CD8-positive, alpha-beta memory T cell (primary cell): ENCODE results near the gene DTX3L. TPM values are rescaled to one million over a fixed set of nuclear protein-coding genes. Genes with fewer than 3 reads are reported as not detected.
"Not testable (repeated sequence)": the region's sequence is repeated elsewhere in the genome, so short reads cannot be mapped to it uniquely, and the experiment has no call there.

Source experiments
- CTCF ChIA-PET: fragments of 350-600 bp; sonication (Branson Sonifier 250); formaldehyde crosslinking; loops from one replicate; lab custom pipeline; 2021; ENCODE audit warnings: antibody characterized with exemption; lab: Charles Lee
- POLR2A ChIA-PET: fragments of 350-600 bp; sonication (Branson Sonifier 250); formaldehyde crosslinking; loops from one replicate; lab custom pipeline; 2021; ENCODE audit warnings: antibody characterized with exemption; lab: Charles Lee
- DNase-seq, 5 donors: peaks; one replicate each; pipeline versions ENCODE4 v3.0.0 to v3.0.0-alpha.2; 2020 to 2022; ENCODE audit warnings: mixed read lengths in 1 of 5
- H3K27ac ChIP-seq: one replicate; pipeline ENCODE4 v1.7.0; 2013; ENCODE audit warnings: low read depth, mild to moderate bottlenecking, low read length, moderate library complexity
- H3K27me3 ChIP-seq: 2 replicates; pipeline ENCODE4 v1.7.0; 2013; ENCODE audit warnings: low read length, mild to moderate bottlenecking; ENCODE audit not compliant: insufficient read depth, poor library complexity, severe bottlenecking
- H3K36me3 ChIP-seq: 2 replicates; pipeline ENCODE4 v1.7.0; 2013; ENCODE audit warnings: mild to moderate bottlenecking, low read length, moderate library complexity; ENCODE audit not compliant: insufficient read depth
- H3K4me1 ChIP-seq: 2 replicates; pipeline ENCODE4 v1.7.0; 2013; ENCODE audit warnings: mild to moderate bottlenecking, low read length, moderate library complexity; ENCODE audit not compliant: insufficient read depth
- H3K4me3 ChIP-seq: 2 replicates; pipeline ENCODE4 v1.7.0; 2013; ENCODE audit warnings: mild to moderate bottlenecking, low read length
- H3K9me3 ChIP-seq: 2 replicates; pipeline ENCODE4 v1.7.0; 2013; ENCODE audit warnings: mild to moderate bottlenecking, low read length
- H3K27ac Mint-ChIP-seq, 8 donors: one replicate each; pipeline ENCODE4 v1.8.0; 2020 to 2021; ENCODE audit warnings: mixed read lengths in 8 of 8, mild to moderate bottlenecking in 6 of 8, inconsistent platforms in 3 of 8, moderate library complexity in 3 of 8
- H3K27me3 Mint-ChIP-seq, 2 donors: one replicate each; pipeline ENCODE4 v1.8.0; 2020 to 2021; ENCODE audit warnings: mixed read lengths in 2 of 2, mild to moderate bottlenecking in 1 of 2, moderate library complexity in 1 of 2
- H3K36me3 Mint-ChIP-seq, 3 donors: one replicate each; pipeline ENCODE4 v1.8.0; 2020 to 2021; ENCODE audit warnings: mixed read lengths in 3 of 3, inconsistent platforms in 1 of 3, mild to moderate bottlenecking in 1 of 3
- H3K4me1 Mint-ChIP-seq, 3 donors: one replicate each; pipeline ENCODE4 v1.8.0; 2020 to 2021; ENCODE audit warnings: mixed read lengths in 3 of 3, inconsistent platforms in 1 of 3, mild to moderate bottlenecking in 1 of 3
- H3K4me3 Mint-ChIP-seq, 7 donors: one replicate each; pipeline ENCODE4 v1.8.0; 2020 to 2021; ENCODE audit warnings: mixed read lengths in 7 of 7, mild to moderate bottlenecking in 6 of 7, moderate library complexity in 4 of 7, inconsistent platforms in 2 of 7
- H3K9me3 Mint-ChIP-seq, 5 donors: one replicate each; pipeline ENCODE4 v1.8.0; 2020 to 2022; ENCODE audit warnings: mixed read lengths in 5 of 5, mild to moderate bottlenecking in 3 of 5, moderate library complexity in 2 of 5, inconsistent platforms in 1 of 5
- polyA plus RNA-seq: library from polyadenylated mRNA; unstranded; fragments of 300-500 nt; fragmentation: Illumina TruSeq; gene quantifications from one replicate; pipeline ENCODE4 v1.2.3, GENCODE V29; 2021
- total RNA-seq, 2 experiments: library from RNA; stranded (reverse); gene quantifications; one replicate each; pipeline ENCODE4 v1.2.3, GENCODE V29; 2021

The DTX3L gene
- total and polyA plus RNA-seq, 3 experiments from 2014 or later, result 22.9 to 31.2 (median 24.3) TPM

DNA sequence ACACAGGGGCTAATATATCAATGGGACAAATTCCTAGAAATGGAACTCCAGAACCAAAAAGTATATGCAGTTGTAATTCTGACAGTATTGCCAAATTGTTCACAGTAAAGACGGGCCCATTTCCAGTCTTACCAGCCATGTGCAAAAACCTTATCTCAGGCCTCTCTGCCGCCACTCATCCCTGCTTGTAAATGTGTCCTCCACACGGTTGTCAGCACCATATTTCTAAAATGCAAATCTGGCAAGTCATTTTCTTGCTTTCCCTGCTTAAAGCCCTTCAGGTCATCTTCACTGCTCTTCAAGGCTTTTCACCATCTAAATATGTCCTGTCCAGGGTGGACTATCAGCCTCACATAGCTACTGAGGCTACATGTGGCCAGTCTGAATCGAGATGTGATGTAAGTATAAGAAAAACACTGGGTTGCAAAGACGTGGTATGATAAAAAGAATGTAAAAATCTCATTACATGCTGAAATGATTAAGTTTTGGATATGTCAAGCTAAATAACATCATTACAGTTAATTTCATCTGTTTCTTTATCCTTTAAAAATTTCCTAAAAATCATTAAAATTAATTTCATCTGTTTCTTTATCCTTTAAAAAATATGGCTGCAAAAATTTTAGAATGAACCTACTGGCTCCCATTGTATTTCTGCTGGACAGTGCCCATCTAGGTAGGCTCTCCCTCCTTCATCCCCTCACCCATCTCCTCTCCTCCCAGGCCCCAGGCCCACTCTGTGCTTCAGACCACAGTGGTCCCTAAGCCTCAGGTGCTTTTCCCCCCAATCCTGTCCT is 1.0 kb upstream of the DTX3L start:
- no peaks in the 10 kb centered on the region for H3K9me3 Mint-ChIP-seq
- H3K4me3 ChIP-seq, result peak overlapping the region; percentile 86
- CTCF ChIA-PET, result interaction anchor here (1.2 to 10.7 kb wide), 2 partner anchors 16 to 116 kb away, joined by 3 to 137 read pairs; partner anchors contain the start of gene PARP14
- peaks cover 54% of the 10 kb centered on the region for H3K4me1 ChIP-seq
- H3K4me3 Mint-ChIP-seq, result peak overlapping the region; percentile 91 to 96 (median 94)
- H3K27ac Mint-ChIP-seq, result peak overlapping the region; percentile 88 to 99 (median 94)
- no peak for DNase-seq
- peak overlapping the region; percentile 86 for H3K27ac ChIP-seq
- H3K4me1 Mint-ChIP-seq, result peaks cover 59 to 73% (median 72%) of the 10 kb centered on the region in 3 donors
- H3K36me3 ChIP-seq, result peaks cover 17% of the 10 kb centered on the region
- H3K36me3 Mint-ChIP-seq, result peaks cover 5 to 50% (median 20%) of the 10 kb centered on the region in 3 donors
- no peaks in the 10 kb centered on the region for H3K9me3 ChIP-seq
- POLR2A ChIA-PET, result interaction anchor here (3.1 to 4.3 kb wide), 2 partner anchors 15 to 117 kb away, joined by 21 to 39 read pairs; partner anchors contain the start of genes PARP14 and PARP15
- no peaks in the 10 kb centered on the region for H3K27me3 ChIP-seq
- no peaks in the 10 kb centered on the region for H3K27me3 Mint-ChIP-seq

DNA sequence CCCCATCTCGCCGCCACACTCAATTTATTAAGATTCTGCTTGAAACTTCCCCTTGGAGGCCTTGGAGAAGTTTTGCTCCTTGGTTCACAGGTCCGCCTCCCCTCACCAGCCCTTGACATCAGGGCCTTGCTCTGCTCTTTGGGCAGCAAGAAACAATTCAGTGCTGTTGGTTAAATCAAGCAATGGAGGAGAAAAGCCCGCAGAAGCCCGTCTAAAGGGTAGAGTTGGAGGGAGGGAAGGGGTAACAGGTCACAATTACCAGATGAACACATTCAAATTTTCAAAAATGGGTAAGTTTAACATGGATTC is 467 bp upstream of the DTX3L start:
- no peak for DNase-seq
- Histone ChIP-seq H3K4me3 (peak overlapping the region; percentile 86), H3K27me3 (no peaks in the 10 kb centered on the region), H3K4me1 (peaks cover 58% of the 10 kb centered on the region), H3K27ac (peak overlapping the region; percentile 86), H3K36me3 (peaks cover 15% of the 10 kb centered on the region), H3K9me3 (no peaks in the 10 kb centered on the region)
- Mint-ChIP-seq H3K27ac (peak overlapping the region; percentile 88 to 99 (median 94)), H3K36me3 (peaks cover 4 to 52% (median 24%) of the 10 kb centered on the region in 3 donors), H3K9me3 (no peaks in the 10 kb centered on the region), H3K4me1 (peaks cover 63 to 78% (median 77%) of the 10 kb centered on the region in 3 donors), H3K27me3 (no peaks in the 10 kb centered on the region), H3K4me3 (peak overlapping the region; percentile 91 to 96 (median 94))
- CTCF ChIA-PET, result interaction anchor here (0.8 to 10.7 kb wide), 5 partner anchors 10 to 230 kb away, joined by 3 to 137 read pairs (median 3); partner anchors contain the start of genes HSPBAP1 and PARP14
- POLR2A ChIA-PET, result interaction anchor here (0.6 to 4.3 kb wide), 6 partner anchors 10 to 180 kb away, joined by 4 to 39 read pairs (median 8); partner anchors contain the start of genes FAM162A, KPNA1, MIX23 and PARP14

GRCh38 chr3:122568131-122568530 is 4.0 kb downstream of the DTX3L start:
- POLR2A ChIA-PET, result interaction anchor here (0.8 to 1.4 kb wide), 2 partner anchors 8 to 9 kb away, joined by 4 to 7 read pairs; partner anchors contain the start of gene PARP15
- H3K9me3 Mint-ChIP-seq, H3K27ac ChIP-seq, H3K9me3 ChIP-seq, H3K4me3 ChIP-seq, H3K27me3 Mint-ChIP-seq, CTCF ChIA-PET, DNase-seq, H3K27me3 ChIP-seq: not testable (repeated sequence)
- Mint-ChIP-seq H3K27ac (peak overlapping the region; percentile 30 to 88 (median 78)), H3K4me1 (peaks cover 64 to 73% (median 73%) of the 10 kb centered on the region in 3 donors), H3K4me3 (peak overlapping the region in 1 of 7 donors; percentile 39), H3K36me3 (peaks cover 10 to 78% (median 36%) of the 10 kb centered on the region in 3 donors)
- Histone ChIP-seq H3K4me1 (peaks cover 56% of the 10 kb centered on the region), H3K36me3 (peaks cover 12% of the 10 kb centered on the region)

GRCh38 chr3:122568755-122569154 is 4.6 kb downstream of the DTX3L start:
- peaks cover 56% of the 10 kb centered on the region for H3K4me1 ChIP-seq
- H3K27ac ChIP-seq, result no peak overlapping the region
- Mint-ChIP-seq H3K36me3 (peaks cover 10 to 78% (median 36%) of the 10 kb centered on the region in 3 donors), H3K27ac (peak overlapping the region in 7 of 8 donors; percentile 28 to 85 (median 73)), H3K4me3 (peak overlapping the region in 1 of 7 donors; percentile 39), H3K9me3 (no peaks in the 10 kb centered on the region), H3K27me3 (no peaks in the 10 kb centered on the region), H3K4me1 (peaks cover 64 to 73% (median 73%) of the 10 kb centered on the region in 3 donors)
- H3K27me3 ChIP-seq, result no peaks in the 10 kb centered on the region
- POLR2A ChIA-PET, result interaction anchor here (1.4 kb wide), 1 partner anchor 9 kb away, joined by 4 read pairs; the partner anchor contains the start of gene PARP15
- peaks cover 12% of the 10 kb centered on the region for H3K36me3 ChIP-seq
- H3K4me3 ChIP-seq, result no peak overlapping the region
- no peaks in the 10 kb centered on the region for H3K9me3 ChIP-seq
- DNase-seq, result no peak
- CTCF ChIA-PET, result no interaction called here

GRCh38 chr3:122572940-122573412 is 8.8 kb downstream of the DTX3L start:
- H3K36me3 ChIP-seq, result peaks cover 9% of the 10 kb centered on the region
- CTCF ChIA-PET, result interaction anchor here (3.1 kb wide), 1 partner anchor 8 kb away, joined by 9 read pairs; the partner anchor contains the start of genes DTX3L and PARP9

DNA sequence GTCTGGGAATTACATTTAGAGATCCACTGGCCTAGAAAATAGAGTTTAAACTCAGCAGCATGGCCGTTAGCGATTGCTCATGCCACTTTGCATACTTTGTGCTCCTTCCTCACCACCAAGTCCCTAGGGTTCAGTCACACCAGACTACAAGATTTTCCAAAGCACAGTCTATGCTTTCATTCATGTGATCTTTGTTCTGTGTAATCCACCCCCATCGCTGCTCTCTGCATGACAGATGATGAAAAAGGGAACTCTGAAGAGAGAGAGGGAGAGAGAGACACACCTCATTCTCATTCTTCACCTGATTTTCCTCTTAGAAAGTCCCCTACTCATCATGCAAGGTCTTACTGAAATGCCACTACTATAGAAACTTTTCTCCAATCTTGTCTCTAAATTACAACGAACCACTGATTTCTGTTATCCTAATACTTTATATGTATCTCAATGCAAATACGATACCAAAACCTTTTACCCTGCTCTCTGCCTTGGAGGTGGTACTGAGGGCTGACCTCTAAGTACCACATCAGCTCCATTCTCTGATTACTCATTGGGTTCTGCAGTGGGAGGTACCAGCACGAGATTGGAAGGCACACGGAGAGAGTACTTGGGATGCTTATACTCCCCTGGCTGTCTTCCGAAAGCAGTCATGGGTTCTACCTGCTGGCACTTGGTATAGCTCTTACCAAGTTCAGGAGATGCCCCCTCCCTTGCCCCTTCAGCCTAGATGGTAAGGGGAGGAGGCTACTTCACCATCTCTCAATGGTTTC is 12.2 kb downstream of the DTX3L start:
- H3K4me3 ChIP-seq, result no peak overlapping the region

More at GRCh38 chr3:122572940-122573412, 8.8 kb downstream of the DTX3L start:
- no peaks in the 10 kb centered on the region for H3K9me3 Mint-ChIP-seq
- H3K36me3 Mint-ChIP-seq, result peaks cover 6 to 61% (median 30%) of the 10 kb centered on the region in 3 donors
- H3K4me1 Mint-ChIP-seq, result peaks cover 58 to 71% (median 60%) of the 10 kb centered on the region in 3 donors
- Histone ChIP-seq H3K27me3 (no peaks in the 10 kb centered on the region), H3K9me3 (no peaks in the 10 kb centered on the region), H3K4me3 (no peak overlapping the region), H3K27ac (no peak overlapping the region), H3K4me1 (peaks cover 43% of the 10 kb centered on the region)
- H3K27me3 Mint-ChIP-seq, result no peaks in the 10 kb centered on the region
- POLR2A ChIA-PET, result no interaction called here
- H3K27ac Mint-ChIP-seq, result peak overlapping the region; percentile 57 to 94 (median 84)
- H3K4me3 Mint-ChIP-seq, result peak overlapping the region in 3 of 7 donors; percentile 24 to 64 (median 28)
- DNase-seq, result peak in 4 of 5 donors; percentile 5 to 54 (median 21)

GRCh38 chr3:122577409-122578031 is 13.4 kb downstream of the DTX3L start, which contains the start of gene PARP15:
TSS of gene PARP15 (plus strand) at chr3:122577650. CDS start at chr3:122577668, 18 bp downstream.
- H3K27ac ChIP-seq, result peak within 1 kb of the TSS; percentile 52
- Mint-ChIP-seq H3K27ac (peak within 1 kb of the TSS; percentile 83 to 99 (median 99)), H3K9me3 (peaks cover 11 to 17% (median 13%) of the 10 kb centered on the region in 5 donors), H3K36me3 (peaks cover 5 to 38% (median 18%) of the 10 kb centered on the region in 3 donors), H3K4me1 (peaks cover 53 to 79% (median 66%) of the 10 kb centered on the region in 3 donors), H3K27me3 (no peaks in the 10 kb centered on the region), H3K4me3 (peak within 1 kb of the TSS; percentile 97 to 100 (median 100))
- POLR2A ChIA-PET, result interaction anchor here (0.5 to 2.4 kb wide), 3 partner anchors 9 to 31 kb away, joined by 4 to 21 read pairs (median 5); partner anchors contain the start of genes DTX3L and PARP9
- CTCF ChIA-PET, result interaction anchor here (1.7 to 3.5 kb wide), 2 partner anchors 18 to 102 kb away, joined by 3 to 19 read pairs; partner anchors contain the start of gene PARP14
- H3K4me3 ChIP-seq, result peak within 1 kb of the TSS; percentile 49
- H3K36me3 ChIP-seq, result no peaks in the 10 kb centered on the region
- peaks cover 7% of the 10 kb centered on the region for H3K9me3 ChIP-seq
- peaks cover 27% of the 10 kb centered on the region for H3K4me1 ChIP-seq
- DNase-seq, result peak; percentile 12 to 60 (median 46)
- no peaks in the 10 kb centered on the region for H3K27me3 ChIP-seq

More for the DNA sequence above, 12.2 kb downstream of the DTX3L start:
- ChIA-PET CTCF (no interaction called here), POLR2A (interaction anchor here (0.7 to 1.0 kb wide), 3 partner anchors 9 to 107 kb away, joined by 3 to 7 read pairs (median 7); no protein-coding TSS in a partner anchor)
- Mint-ChIP-seq H3K4me1 (peaks cover 54 to 77% (median 64%) of the 10 kb centered on the region in 3 donors), H3K27ac (peak overlapping the region in 7 of 8 donors; percentile 23 to 99 (median 78)), H3K27me3 (no peaks in the 10 kb centered on the region), H3K36me3 (peaks cover 6 to 38% (median 7%) of the 10 kb centered on the region in 3 donors), H3K4me3 (peak overlapping the region in 6 of 7 donors; percentile 6 to 100 (median 98)), H3K9me3 (peaks cover 2 to 5% (median 2%) of the 10 kb centered on the region in 5 donors)
- H3K9me3 ChIP-seq, result no peaks in the 10 kb centered on the region
- peaks cover 27% of the 10 kb centered on the region for H3K4me1 ChIP-seq
- no peak for DNase-seq
- no peak overlapping the region for H3K27ac ChIP-seq
- H3K27me3 ChIP-seq, result no peaks in the 10 kb centered on the region
- no peaks in the 10 kb centered on the region for H3K36me3 ChIP-seq
